ENCODE data around the gene PHIP. TPM values are rescaled to one million over a fixed set of nuclear protein-coding genes. Genes with fewer than 3 reads are reported as not detected.

The PHIP gene
- total RNA-seq, 1 donor from 2014 or later: 129 TPM

GRCh38 chr6:79011940-79012339 lies 66.1 kb downstream of the PHIP start:
- no peak for DNase-seq (ENCODE audit: low spot score)
- H3K9ac ChIP-seq: no peak overlapping the region
- no peak for TF ChIP-seq CTCF (IDR thresholded peaks at IDR 0.05)
- no peak for TF ChIP-seq EZH2 (IDR thresholded peaks at IDR 0.05)
- TF ChIP-seq EZH2phosphoT487 (IDR thresholded peaks at IDR 0.05): no peak
- H4K20me1 ChIP-seq (ENCODE audit: low read depth): no peaks in the 10 kb centered on the region
- no peaks in the 10 kb centered on the region for H3F3A ChIP-seq (ENCODE audit: low read depth)
- H3K79me2 ChIP-seq (ENCODE audit: low read depth): peaks cover 7% of the 10 kb centered on the region
- no peaks in the 10 kb centered on the region for H3K27me3 Mint-ChIP-seq (ENCODE audit: insufficient read depth, low read depth)
- no peak overlapping the region for H3K4me3 Mint-ChIP-seq
- H3K27me3 ChIP-seq: no peaks in the 10 kb centered on the region
- no peaks in the 10 kb centered on the region for H3K9me3 ChIP-seq (ENCODE audit: low read depth)
- H3K36me3 Mint-ChIP-seq: peaks cover 28% of the 10 kb centered on the region
- H2AFZ ChIP-seq (replicated peaks): no peak overlapping the region
- no peak overlapping the region for H3K4me3 ChIP-seq
- H3K4me1 Mint-ChIP-seq: no peaks in the 10 kb centered on the region
- H3K9me3 Mint-ChIP-seq: no peaks in the 10 kb centered on the region
- no peak overlapping the region for H3K4me2 ChIP-seq
- H3K27ac ChIP-seq: no peak overlapping the region
- H3K4me1 ChIP-seq: no peaks in the 10 kb centered on the region
- H3K36me3 ChIP-seq: peaks cover 40% of the 10 kb centered on the region
- H3K27ac Mint-ChIP-seq: no peak overlapping the region

GRCh38 chr6:79010422-79010821 lies 67.6 kb downstream of the PHIP start:
- DNase-seq (ENCODE audit: low spot score): no peak
- peaks cover 18% of the 10 kb centered on the region for H3K36me3 Mint-ChIP-seq
- Histone ChIP-seq H3K36me3 (peaks cover 27% of the 10 kb centered on the region), H3K79me2 (ENCODE audit: low read depth) (peaks cover 7% of the 10 kb centered on the region), H3K27me3 (no peaks in the 10 kb centered on the region), H3K9me3 (ENCODE audit: low read depth) (no peaks in the 10 kb centered on the region), H4K20me1 (ENCODE audit: low read depth) (no peaks in the 10 kb centered on the region), H2AFZ (replicated peaks) (no peak overlapping the region), H3F3A (ENCODE audit: low read depth) (no peaks in the 10 kb centered on the region), H3K4me2 (no peak overlapping the region), H3K4me1 (no peaks in the 10 kb centered on the region), H3K9ac (no peak overlapping the region), H3K27ac (no peak overlapping the region), H3K4me3 (no peak overlapping the region)
- no peak for TF ChIP-seq EZH2phosphoT487 (IDR thresholded peaks at IDR 0.05)
- TF ChIP-seq CTCF (IDR thresholded peaks at IDR 0.05): no peak
- TF ChIP-seq EZH2 (IDR thresholded peaks at IDR 0.05): no peak
- no peak overlapping the region for H3K27ac Mint-ChIP-seq
- H3K9me3 Mint-ChIP-seq: no peaks in the 10 kb centered on the region
- no peaks in the 10 kb centered on the region for H3K27me3 Mint-ChIP-seq (ENCODE audit: insufficient read depth, low read depth)
- H3K4me3 Mint-ChIP-seq: no peak overlapping the region
- no peaks in the 10 kb centered on the region for H3K4me1 Mint-ChIP-seq

- H3K9me3 Mint-ChIP-seq: no peaks in the 10 kb centered on the region
Measured at GRCh38 chr6:79009819-79010218, 68.2 kb downstream of the PHIP start.

More at GRCh38 chr6:79009819-79010218, 68.2 kb downstream of the PHIP start:
- no peaks in the 10 kb centered on the region for H3F3A ChIP-seq (ENCODE audit: low read depth)
- TF ChIP-seq CTCF (IDR thresholded peaks at IDR 0.05) (no peak), EZH2phosphoT487 (IDR thresholded peaks at IDR 0.05) (no peak), EZH2 (IDR thresholded peaks at IDR 0.05) (no peak)
- Mint-ChIP-seq H3K4me3 (no peak overlapping the region), H3K4me1 (no peaks in the 10 kb centered on the region), H3K27me3 (ENCODE audit: insufficient read depth, low read depth) (no peaks in the 10 kb centered on the region), H3K36me3 (peaks cover 16% of the 10 kb centered on the region), H3K27ac (no peak overlapping the region)
- H3K4me2 ChIP-seq: no peak overlapping the region
- H3K9me3 ChIP-seq (ENCODE audit: low read depth): no peaks in the 10 kb centered on the region
- no peaks in the 10 kb centered on the region for H4K20me1 ChIP-seq (ENCODE audit: low read depth)
- DNase-seq (ENCODE audit: low spot score): no peak
- peaks cover 21% of the 10 kb centered on the region for H3K36me3 ChIP-seq
- no peak overlapping the region for H3K27ac ChIP-seq
- H3K9ac ChIP-seq: no peak overlapping the region
- H3K4me1 ChIP-seq: no peaks in the 10 kb centered on the region
- H2AFZ ChIP-seq (replicated peaks): no peak overlapping the region
- no peaks in the 10 kb centered on the region for H3K27me3 ChIP-seq
- no peak overlapping the region for H3K4me3 ChIP-seq
- peaks cover 7% of the 10 kb centered on the region for H3K79me2 ChIP-seq (ENCODE audit: low read depth)
